GM21825 (cell line): ENCODE measurements around the gene ING1.
"Not testable (repeated sequence)": the region's sequence is repeated elsewhere in the genome, so short reads cannot be mapped to it uniquely, and the experiment has no call there.

Experiments used
- ATAC-seq: cut with Tn5 transposase; IDR thresholded peaks from one replicate; pipeline ENCODE4 v1.9.1; 2021; ENCODE audit warnings: mild to moderate bottlenecking, moderate library complexity; ENCODE audit not compliant: unreplicated experiment

ING1 gene

GRCh38 chr13:110713642-110713952 is at the start of gene ING1:
Gene ING1, plus strand, starts transcription at chr13:110713700. Its CDS starts 450 bp downstream, at chr13:110714150.
- no peak for ATAC-seq

DNA sequence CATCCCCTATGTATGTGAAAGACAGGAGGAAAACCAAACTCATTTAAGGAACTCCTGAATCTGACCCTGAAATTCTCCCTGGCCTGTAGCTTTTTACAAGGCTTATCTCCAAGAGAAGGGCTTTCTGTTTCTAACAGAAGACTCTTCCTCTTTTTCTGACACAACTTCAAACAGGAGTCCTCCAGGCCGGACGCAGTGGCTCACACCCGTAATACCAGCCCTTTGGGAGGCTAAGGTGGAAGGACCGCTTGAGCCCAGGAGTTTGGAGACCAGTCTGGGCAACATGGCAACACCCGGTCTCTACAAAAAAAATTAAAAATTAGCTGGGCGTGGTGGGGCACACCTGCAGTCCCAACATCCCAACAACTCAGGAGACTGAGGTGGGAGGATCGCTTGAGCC is 49.5 kb upstream of the ING1 start:
- ATAC-seq, result no peak

DNA sequence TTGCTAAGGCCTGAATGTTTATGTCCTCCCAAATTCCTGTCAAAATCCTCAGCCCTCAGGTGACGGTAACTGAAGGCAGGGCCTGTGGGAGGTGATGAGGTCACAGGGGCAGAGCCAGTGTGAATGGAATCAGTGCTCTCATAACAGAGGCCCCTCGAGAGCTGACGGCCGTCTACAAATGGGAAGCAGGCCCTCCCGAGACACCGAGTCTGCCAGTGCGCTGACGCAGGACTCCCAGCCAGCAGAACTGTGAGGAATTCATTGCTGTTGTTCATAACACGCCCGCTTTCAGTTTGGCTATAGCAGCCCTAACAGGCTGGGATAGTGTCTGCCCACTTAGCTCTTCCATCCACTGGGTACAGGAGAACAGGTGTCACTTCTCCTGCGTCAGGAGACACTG is 48.8 kb upstream of the ING1 start:
- no peak for ATAC-seq

- no peak for ATAC-seq
These were observed 47.8 kb upstream of the ING1 start for GRCh38 chr13:110665491-110666254.

DNA sequence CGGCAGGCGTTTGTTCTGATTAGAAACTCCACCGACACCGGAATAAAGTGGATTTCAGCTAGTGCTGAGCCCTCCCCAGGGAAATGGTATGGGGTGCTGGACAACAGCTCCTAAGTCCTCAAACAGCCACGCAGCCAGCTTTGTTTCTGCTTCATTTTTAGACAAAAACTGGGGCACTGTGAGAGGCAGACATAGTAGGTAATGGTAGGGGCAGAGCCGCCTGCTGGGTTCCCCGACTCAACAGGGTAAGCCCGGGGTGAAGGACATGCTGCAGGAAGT is 47.3 kb upstream of the ING1 start:
- no peak for ATAC-seq

- no peak for ATAC-seq
These were observed 44.5 kb upstream of the ING1 start for GRCh38 chr13:110669036-110669435.

- ATAC-seq, result not testable (repeated sequence)
These were observed 43.7 kb upstream of the ING1 start for GRCh38 chr13:110669814-110670213.

- ATAC-seq, result peak; percentile 79
These were observed 36.6 kb upstream of the ING1 start for GRCh38 chr13:110676595-110677587.

DNA sequence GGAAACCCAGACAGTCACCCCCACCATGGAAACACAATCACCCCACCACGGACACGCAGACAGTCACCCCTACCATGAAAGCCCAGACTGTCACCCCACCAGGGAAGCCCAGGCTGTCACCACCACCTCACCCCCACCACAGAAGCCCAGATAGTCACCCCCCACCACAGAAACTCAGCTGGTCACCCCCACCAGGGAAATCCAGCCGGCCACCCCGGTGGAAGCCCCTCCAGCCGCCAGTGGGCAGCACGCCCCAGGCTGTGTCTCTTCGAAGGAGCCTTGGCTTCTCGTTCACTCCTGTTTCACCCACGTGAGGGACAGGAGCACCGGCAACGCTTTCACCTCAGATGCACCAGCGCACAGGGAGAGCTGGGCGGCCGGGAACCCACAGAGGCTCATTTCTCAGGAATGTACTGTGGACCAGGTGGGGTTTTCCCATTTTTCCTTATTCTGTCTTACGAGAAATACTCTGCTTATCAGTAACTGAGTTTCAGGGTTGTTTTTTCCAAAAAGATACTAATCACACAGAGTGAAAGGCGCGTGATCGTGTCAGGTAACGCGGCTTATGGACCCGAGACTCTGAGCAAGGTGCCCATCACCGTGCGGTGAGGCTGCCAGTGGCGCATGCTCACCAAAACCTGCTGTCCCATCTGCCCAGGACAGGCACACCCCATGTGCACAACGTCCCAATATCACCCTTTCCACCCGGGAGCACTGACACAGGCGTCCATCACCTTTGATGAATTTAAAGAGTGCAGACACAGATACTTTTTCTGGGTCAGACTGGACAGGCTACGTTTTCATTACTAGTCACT is 35.6 kb upstream of the ING1 start:
- no peak for ATAC-seq

DNA sequence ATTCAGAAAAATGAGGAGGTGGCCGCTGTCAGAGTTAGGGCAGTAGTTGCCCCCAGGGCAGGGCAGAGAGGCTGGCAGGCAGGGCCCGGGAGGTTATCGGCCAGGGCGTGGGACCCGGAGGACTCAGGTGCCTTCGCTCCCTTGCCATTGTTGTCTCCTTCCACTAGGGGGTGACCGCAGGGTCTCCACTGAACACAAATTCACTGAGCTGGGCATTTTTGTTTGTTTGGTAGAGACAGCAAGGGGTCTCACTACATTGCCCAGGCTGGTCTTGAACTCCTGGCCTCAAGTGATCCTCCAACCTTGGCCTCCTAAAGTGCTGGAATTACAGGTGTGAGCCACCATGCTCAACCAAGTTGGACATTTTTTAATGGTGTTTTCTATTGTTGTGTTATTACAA is 32.6 kb upstream of the ING1 start:
- ATAC-seq, result no peak

GRCh38 chr13:110681868-110682550 is 31.5 kb upstream of the ING1 start:
- ATAC-seq, result no peak

GRCh38 chr13:110682746-110683145 is 30.8 kb upstream of the ING1 start:
- no peak for ATAC-seq

DNA sequence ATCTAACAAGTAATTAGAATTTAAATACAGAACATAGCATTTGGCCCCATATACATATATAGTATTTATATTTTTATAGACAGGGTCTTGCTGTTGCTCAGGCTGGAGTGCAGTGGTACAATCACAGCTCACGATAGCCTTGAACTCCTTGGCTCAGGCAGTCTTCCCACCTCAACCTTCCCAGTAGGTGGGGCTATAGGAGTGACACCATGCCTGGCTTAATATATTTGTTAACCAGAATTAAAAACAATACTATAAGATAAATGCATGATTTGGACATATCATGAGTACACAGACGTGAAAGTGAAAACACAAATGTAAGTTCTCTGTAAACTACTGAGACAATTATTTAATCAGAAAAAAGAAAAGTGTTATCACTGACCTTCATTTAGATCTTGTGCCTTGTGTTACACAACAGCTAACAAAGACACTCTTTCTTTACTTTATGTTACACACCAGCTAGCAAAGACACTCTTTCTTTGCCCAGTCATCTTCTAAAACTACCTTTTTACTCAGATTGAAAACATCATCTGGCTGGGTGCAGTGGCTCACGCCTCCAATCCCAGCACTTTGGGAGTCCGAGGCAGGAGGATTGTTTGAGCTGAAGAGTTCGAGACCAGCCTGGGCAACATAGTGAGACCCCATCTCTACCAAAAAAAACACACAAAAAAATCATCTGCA is 30.2 kb upstream of the ING1 start:
- no peak for ATAC-seq

GRCh38 chr13:110683921-110684320 is 29.6 kb upstream of the ING1 start:
- no peak for ATAC-seq

DNA sequence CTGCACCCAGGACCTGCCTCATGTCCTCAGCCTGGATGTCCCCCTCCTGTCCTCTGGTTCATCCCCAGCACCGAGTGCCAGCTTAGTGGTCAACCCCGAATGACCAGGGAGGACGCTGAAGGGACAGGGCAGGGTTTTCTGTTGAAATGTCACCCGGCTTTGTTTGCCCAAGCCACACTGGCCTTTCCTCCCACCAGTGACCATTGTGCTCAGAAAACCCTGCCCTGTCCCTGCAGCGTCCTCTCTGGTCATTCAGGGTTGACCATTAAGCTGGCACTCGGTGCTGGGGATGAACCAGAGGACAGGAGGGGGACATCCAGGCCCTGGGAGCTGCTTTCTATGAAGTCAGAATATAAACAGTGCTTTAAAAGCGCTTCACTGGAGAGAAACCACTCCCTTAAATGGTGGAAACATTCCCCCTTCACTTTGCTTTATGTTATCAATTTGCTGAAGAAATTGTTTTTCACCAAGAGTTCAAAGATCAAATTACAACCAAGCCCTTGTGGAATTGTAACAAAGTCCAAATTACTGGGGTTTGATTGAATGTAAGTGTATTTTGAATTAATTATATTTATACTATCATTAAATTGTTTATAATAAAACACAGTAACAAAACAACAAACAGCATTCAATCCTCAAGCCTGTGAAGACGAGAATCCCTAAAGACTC is 29.0 kb upstream of the ING1 start:
- no peak for ATAC-seq

DNA sequence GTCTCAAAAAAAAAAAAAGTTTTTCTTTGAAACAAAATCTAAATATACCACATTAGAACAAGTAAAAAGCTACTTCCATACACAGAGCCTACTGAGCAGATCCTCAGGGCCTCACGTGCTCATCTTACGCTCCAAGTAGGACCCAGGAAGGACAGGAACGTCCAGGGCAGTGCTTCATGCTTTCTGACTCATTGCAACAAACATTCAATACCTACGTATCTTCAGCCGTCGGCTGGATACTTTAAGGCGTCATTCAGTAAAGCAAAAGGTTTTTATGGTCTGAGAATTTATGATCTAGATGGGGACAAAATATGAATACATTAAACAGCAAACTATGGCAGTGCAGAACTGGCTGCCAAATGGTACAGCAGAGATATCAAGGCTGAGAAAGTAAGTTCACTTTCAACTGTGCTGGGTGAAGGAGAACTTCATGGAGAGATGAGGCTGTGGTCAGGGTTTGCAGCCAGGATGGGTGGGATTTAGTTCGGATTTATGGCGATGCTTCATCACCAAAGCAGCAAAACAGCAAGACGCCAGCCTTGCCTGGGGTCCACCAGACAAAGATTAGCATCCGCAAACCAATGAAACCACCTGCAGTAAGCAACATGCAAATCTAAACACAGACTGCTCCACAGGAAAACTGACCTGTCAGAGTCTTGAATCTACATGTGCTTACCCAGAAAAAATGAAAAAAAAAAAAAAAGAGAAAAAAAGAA is 28.0 kb upstream of the ING1 start:
- ATAC-seq, result no peak

DNA sequence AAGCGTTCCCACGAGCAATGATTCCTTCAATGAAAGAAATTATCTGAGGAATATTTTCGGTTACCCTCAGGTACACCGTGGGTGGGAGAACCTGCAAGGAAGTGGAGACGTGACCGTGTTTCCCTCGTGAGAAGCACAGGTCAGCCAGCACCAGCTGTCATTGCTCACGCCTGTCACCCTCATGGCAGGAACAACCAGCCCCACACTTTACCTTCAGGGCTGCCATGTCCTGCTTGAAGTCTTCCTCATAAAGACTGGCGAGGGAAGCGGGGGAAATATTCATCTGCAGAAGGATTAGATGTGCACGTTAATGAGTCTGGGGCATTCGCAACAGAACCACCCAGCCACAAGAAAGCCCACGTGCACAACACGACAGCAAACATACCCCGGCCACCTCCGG is 25.8 kb upstream of the ING1 start:
- ATAC-seq, result no peak

GRCh38 chr13:110689041-110689440 is 24.5 kb upstream of the ING1 start:
- ATAC-seq, result no peak

DNA sequence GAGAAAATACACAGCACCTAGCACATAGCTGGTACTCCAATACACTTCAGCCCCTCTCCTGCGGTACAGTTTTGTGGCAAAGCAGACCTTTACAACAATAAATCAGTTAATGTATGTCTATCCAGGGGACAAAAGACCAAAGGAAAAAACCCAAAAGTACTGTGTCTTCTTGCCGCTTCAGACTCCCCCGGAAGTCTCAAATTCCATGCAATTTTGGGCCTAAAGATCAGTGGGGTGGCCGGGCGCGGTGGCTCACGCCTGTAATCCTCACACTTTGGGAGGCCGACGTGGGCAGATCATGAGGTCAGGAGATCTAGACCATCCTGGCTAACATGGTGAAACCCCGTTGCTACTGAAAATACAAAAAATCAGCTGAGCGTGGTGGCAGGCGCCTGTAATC is 23.8 kb upstream of the ING1 start:
- ATAC-seq, result no peak
